Measurements from ENCODE around the gene TES.

The TES gene

GRCh38 chr7:116212869-116213268 is 2.5 kb downstream of the TES start:
- H3K9me3 ChIP-seq (ENCODE audit: control insufficient read depth, low read length) = no peaks in the 10 kb centered on the region
- no peaks in the 10 kb centered on the region for H3K27me3 ChIP-seq (replicated peaks; ENCODE audit: control insufficient read depth, insufficient read depth, low read length)
- H3K36me3 ChIP-seq (ENCODE audit: control insufficient read depth, insufficient read depth, low read length, severe bottlenecking) = no peaks in the 10 kb centered on the region
- H3K4me1 ChIP-seq (ENCODE audit: control insufficient read depth, insufficient read depth, low read length) = peaks cover 38% of the 10 kb centered on the region
- H3K9ac ChIP-seq (ENCODE audit: low read length) = peak overlapping the region; percentile 54
- H3K4me3 ChIP-seq (ENCODE audit: low read length) = peak overlapping the region; percentile 81
- DNase-seq (ENCODE audit: low read depth) = peak; percentile 75

DNA sequence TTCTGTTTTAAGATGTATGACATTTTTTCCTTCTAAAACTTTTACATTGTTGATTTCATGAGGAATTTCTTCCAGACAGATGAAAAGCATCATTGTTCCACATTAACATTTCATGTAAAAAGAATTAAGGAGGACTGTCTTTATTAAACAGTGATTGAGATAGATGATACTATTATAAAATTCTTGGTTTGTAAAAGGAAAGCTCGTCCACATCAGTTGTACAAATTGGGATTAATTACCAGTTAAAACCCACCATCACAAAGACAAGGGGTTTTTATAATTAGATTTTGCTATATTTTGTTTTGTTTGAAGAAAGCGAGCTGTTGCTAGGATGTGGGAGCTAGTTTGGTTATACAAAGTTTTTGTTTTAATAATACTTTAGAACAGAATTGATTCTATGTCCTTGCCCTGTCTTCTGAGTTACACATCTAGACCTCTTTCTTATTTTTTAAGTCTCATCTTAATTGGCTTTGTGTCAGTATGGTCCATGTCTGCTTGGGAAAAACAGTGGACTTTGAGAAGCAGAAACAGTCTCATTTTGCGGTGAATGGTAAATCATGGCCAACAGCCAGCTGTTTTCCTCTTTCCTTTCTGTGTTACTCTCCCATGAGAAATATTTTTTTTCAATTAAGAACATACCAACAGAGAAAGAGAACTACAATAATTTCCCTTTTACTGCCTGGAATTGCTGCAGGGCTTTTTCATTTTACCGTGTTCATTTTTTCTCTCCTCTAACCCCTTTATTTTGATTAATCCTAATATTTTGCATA is 3.2 kb downstream of the TES start:
- Histone ChIP-seq H3K4me1 (ENCODE audit: control insufficient read depth, insufficient read depth, low read length) (peaks cover 45% of the 10 kb centered on the region), H3K9me3 (ENCODE audit: control insufficient read depth, low read length) (no peaks in the 10 kb centered on the region), H3K36me3 (ENCODE audit: control insufficient read depth, insufficient read depth, low read length, severe bottlenecking) (no peaks in the 10 kb centered on the region), H3K27me3 (replicated peaks; ENCODE audit: control insufficient read depth, insufficient read depth, low read length) (no peaks in the 10 kb centered on the region), H3K4me3 (ENCODE audit: low read length) (peak overlapping the region; percentile 55), H3K9ac (ENCODE audit: low read length) (peak overlapping the region; percentile 54)
- peak; percentile 70 for DNase-seq (ENCODE audit: low read depth)

DNA sequence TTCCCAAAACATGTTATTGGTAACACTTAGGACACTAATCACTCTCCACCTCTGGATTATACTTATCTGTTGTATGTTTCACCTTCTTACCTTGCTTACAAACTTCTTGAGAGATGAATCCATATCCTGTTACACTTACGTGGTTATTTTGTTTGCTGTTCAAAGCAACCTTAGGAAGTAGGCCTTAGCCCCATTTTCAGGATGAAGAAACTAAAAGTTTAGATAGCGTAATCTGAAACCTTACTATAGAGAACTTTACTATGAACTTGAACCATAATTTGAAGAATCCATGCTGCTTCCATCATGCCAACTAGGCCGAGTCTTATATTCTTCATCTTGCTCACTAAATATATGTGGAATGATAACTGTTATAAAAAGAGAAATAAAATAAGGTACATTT is 4.6 kb downstream of the TES start:
- no peak for DNase-seq (ENCODE audit: low read depth)
- Histone ChIP-seq H3K9me3 (ENCODE audit: control insufficient read depth, low read length) (no peaks in the 10 kb centered on the region), H3K27me3 (replicated peaks; ENCODE audit: control insufficient read depth, insufficient read depth, low read length) (no peaks in the 10 kb centered on the region), H3K4me1 (ENCODE audit: control insufficient read depth, insufficient read depth, low read length) (peaks cover 46% of the 10 kb centered on the region), H3K4me3 (ENCODE audit: low read length) (no peak overlapping the region), H3K36me3 (ENCODE audit: control insufficient read depth, insufficient read depth, low read length, severe bottlenecking) (no peaks in the 10 kb centered on the region), H3K9ac (ENCODE audit: low read length) (no peak overlapping the region)

GRCh38 chr7:116215551-116215950 is 5.2 kb downstream of the TES start:
- Histone ChIP-seq H3K4me1 (ENCODE audit: control insufficient read depth, insufficient read depth, low read length) (peaks cover 46% of the 10 kb centered on the region), H3K4me3 (ENCODE audit: low read length) (no peak overlapping the region), H3K27me3 (replicated peaks; ENCODE audit: control insufficient read depth, insufficient read depth, low read length) (no peaks in the 10 kb centered on the region), H3K9ac (ENCODE audit: low read length) (no peak overlapping the region), H3K36me3 (ENCODE audit: control insufficient read depth, insufficient read depth, low read length, severe bottlenecking) (no peaks in the 10 kb centered on the region), H3K9me3 (ENCODE audit: control insufficient read depth, low read length) (no peaks in the 10 kb centered on the region)
- no peak for DNase-seq (ENCODE audit: low read depth)

DNA sequence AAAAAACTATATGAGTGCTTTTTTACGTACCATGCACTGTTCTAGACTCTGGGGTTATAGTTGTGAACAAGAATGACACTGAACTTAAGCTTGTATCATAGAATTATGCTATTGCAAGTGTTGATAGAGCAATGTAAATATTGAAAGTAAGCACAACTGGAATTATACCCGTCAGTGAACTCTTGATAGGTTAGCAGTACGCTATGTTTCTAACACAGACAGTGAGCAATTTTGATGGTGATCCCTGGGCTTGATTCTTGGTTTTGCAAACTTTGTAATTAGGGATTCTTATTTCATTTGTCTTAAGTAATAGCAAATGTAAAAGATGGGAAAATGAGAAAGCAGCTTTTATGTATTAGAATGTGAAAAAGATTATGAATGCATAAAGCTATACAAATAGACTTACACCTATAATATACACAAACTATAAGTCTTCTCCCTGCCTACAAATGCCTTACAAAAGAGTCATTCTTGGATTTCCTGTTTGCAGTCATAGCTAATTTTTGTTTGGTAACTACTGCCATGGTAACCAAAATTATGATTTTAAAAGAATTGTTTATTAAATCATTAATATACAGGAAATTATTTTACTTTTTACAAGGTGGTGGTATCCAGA is 6.7 kb downstream of the TES start:
- no peak for DNase-seq (ENCODE audit: low read depth)
- H3K4me3 ChIP-seq (ENCODE audit: low read length) = no peak overlapping the region
- no peaks in the 10 kb centered on the region for H3K36me3 ChIP-seq (ENCODE audit: control insufficient read depth, insufficient read depth, low read length, severe bottlenecking)
- H3K27me3 ChIP-seq (replicated peaks; ENCODE audit: control insufficient read depth, insufficient read depth, low read length) = no peaks in the 10 kb centered on the region
- peaks cover 41% of the 10 kb centered on the region for H3K4me1 ChIP-seq (ENCODE audit: control insufficient read depth, insufficient read depth, low read length)
- no peaks in the 10 kb centered on the region for H3K9me3 ChIP-seq (ENCODE audit: control insufficient read depth, low read length)
- no peak overlapping the region for H3K9ac ChIP-seq (ENCODE audit: low read length)

- H3K4me1 ChIP-seq (ENCODE audit: control insufficient read depth, insufficient read depth, low read length) = peaks cover 31% of the 10 kb centered on the region
- no peaks in the 10 kb centered on the region for H3K27me3 ChIP-seq (replicated peaks; ENCODE audit: control insufficient read depth, insufficient read depth, low read length)
- DNase-seq (ENCODE audit: low read depth) = peak; percentile 77
- H3K4me3 ChIP-seq (ENCODE audit: low read length) = no peak overlapping the region
- H3K36me3 ChIP-seq (ENCODE audit: control insufficient read depth, insufficient read depth, low read length, severe bottlenecking) = no peaks in the 10 kb centered on the region
- no peak overlapping the region for H3K9ac ChIP-seq (ENCODE audit: low read length)
- H3K9me3 ChIP-seq (ENCODE audit: control insufficient read depth, low read length) = no peaks in the 10 kb centered on the region
Measured at GRCh38 chr7:116218051-116218645, 7.8 kb downstream of the TES start.

DNA sequence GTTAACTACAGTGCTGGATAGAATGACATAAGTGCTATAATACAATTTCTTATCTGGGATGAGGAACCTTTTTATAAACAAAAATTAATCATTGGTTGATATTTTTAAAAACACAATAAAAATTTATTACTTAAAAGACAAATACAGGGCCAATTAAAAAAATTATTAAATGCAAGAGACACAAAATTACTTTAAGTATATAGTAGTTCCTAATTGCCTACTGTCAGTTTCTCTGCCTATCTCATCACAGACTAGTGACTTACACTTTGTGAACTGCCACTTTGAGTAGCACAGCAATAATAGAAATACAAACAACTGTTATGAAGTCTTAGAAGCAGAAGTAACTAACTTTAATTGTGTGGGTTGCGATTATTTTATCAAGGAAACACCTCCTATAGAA is 8.4 kb downstream of the TES start:
- H3K4me1 ChIP-seq (ENCODE audit: control insufficient read depth, insufficient read depth, low read length) = peaks cover 25% of the 10 kb centered on the region
- no peak overlapping the region for H3K4me3 ChIP-seq (ENCODE audit: low read length)

DNA sequence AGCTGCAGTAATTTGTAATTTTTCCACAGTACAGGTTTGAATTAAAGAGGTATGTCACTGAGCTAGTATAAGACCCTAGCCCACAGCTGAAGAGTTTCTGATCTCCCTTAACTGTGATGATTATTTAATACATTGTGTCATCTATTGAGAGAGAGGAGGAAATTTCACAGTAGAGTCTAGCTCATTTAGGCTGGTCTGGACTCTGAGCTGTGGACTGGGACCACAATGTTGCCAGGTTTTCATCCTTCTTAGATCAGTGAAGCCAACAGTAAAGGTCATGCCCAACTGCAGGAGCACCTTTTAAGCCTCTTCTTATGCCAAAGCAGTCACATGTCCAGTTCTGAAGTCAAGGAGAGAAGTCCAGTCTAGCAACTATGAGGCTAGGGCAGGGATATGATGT is 8.9 kb downstream of the TES start:
- no peak overlapping the region for H3K4me3 ChIP-seq (ENCODE audit: low read length)
- peaks cover 20% of the 10 kb centered on the region for H3K4me1 ChIP-seq (ENCODE audit: control insufficient read depth, insufficient read depth, low read length)
- H3K9me3 ChIP-seq (ENCODE audit: control insufficient read depth, low read length) = no peaks in the 10 kb centered on the region
- H3K27me3 ChIP-seq (replicated peaks; ENCODE audit: control insufficient read depth, insufficient read depth, low read length) = no peaks in the 10 kb centered on the region
- DNase-seq (ENCODE audit: low read depth) = no peak
- no peaks in the 10 kb centered on the region for H3K36me3 ChIP-seq (ENCODE audit: control insufficient read depth, insufficient read depth, low read length, severe bottlenecking)
- H3K9ac ChIP-seq (ENCODE audit: low read length) = no peak overlapping the region

More for the DNA sequence above, 8.4 kb downstream of the TES start:
- no peaks in the 10 kb centered on the region for H3K36me3 ChIP-seq (ENCODE audit: control insufficient read depth, insufficient read depth, low read length, severe bottlenecking)
- no peaks in the 10 kb centered on the region for H3K9me3 ChIP-seq (ENCODE audit: control insufficient read depth, low read length)
- DNase-seq (ENCODE audit: low read depth) = no peak
- no peaks in the 10 kb centered on the region for H3K27me3 ChIP-seq (replicated peaks; ENCODE audit: control insufficient read depth, insufficient read depth, low read length)
- H3K9ac ChIP-seq (ENCODE audit: low read length) = no peak overlapping the region

- no peak overlapping the region for H3K4me3 ChIP-seq (ENCODE audit: low read length)
- H3K4me1 ChIP-seq (ENCODE audit: control insufficient read depth, insufficient read depth, low read length) = peaks cover 17% of the 10 kb centered on the region
- no peaks in the 10 kb centered on the region for H3K9me3 ChIP-seq (ENCODE audit: control insufficient read depth, low read length)
- H3K36me3 ChIP-seq (ENCODE audit: control insufficient read depth, insufficient read depth, low read length, severe bottlenecking) = no peaks in the 10 kb centered on the region
- DNase-seq (ENCODE audit: low read depth) = no peak
- H3K27me3 ChIP-seq (replicated peaks; ENCODE audit: control insufficient read depth, insufficient read depth, low read length) = no peaks in the 10 kb centered on the region
- no peak overlapping the region for H3K9ac ChIP-seq (ENCODE audit: low read length)
Measured at GRCh38 chr7:116219834-116220233, 9.5 kb downstream of the TES start.

GRCh38 chr7:116222501-116222900 is 12.2 kb downstream of the TES start:
- Histone ChIP-seq H3K4me1 (ENCODE audit: control insufficient read depth, insufficient read depth, low read length) (peaks cover 20% of the 10 kb centered on the region), H3K9ac (ENCODE audit: low read length) (no peak overlapping the region), H3K4me3 (ENCODE audit: low read length) (no peak overlapping the region), H3K36me3 (ENCODE audit: control insufficient read depth, insufficient read depth, low read length, severe bottlenecking) (no peaks in the 10 kb centered on the region), H3K27me3 (replicated peaks; ENCODE audit: control insufficient read depth, insufficient read depth, low read length) (no peaks in the 10 kb centered on the region), H3K9me3 (ENCODE audit: control insufficient read depth, low read length) (no peaks in the 10 kb centered on the region)
- DNase-seq (ENCODE audit: low read depth) = no peak

- no peaks in the 10 kb centered on the region for H3K36me3 ChIP-seq (ENCODE audit: control insufficient read depth, insufficient read depth, low read length, severe bottlenecking)
Measured at GRCh38 chr7:116223588-116223987, 13.2 kb downstream of the TES start.

More at GRCh38 chr7:116223588-116223987, 13.2 kb downstream of the TES start:
- H3K4me3 ChIP-seq (ENCODE audit: low read length) = no peak overlapping the region
- no peak for DNase-seq (ENCODE audit: low read depth)
- peaks cover 20% of the 10 kb centered on the region for H3K4me1 ChIP-seq (ENCODE audit: control insufficient read depth, insufficient read depth, low read length)
- no peak overlapping the region for H3K9ac ChIP-seq (ENCODE audit: low read length)
- H3K27me3 ChIP-seq (replicated peaks; ENCODE audit: control insufficient read depth, insufficient read depth, low read length) = no peaks in the 10 kb centered on the region
- H3K9me3 ChIP-seq (ENCODE audit: control insufficient read depth, low read length) = no peaks in the 10 kb centered on the region

Data from adipocyte (in vitro differentiated cells).